ENCODE measurements around the gene RBX1. TPM values are rescaled to one million over a fixed set of nuclear protein-coding genes. Genes with fewer than 3 reads are reported as not detected.

The RBX1 gene
- total and polyA plus RNA-seq, 2 of the 4 experiments (the other 2 are of a cell fraction): 72.4 to 84.5 TPM

- POLR2A ChIA-PET (ENCODE audit: unreplicated experiment): no interaction called here
- TF ChIP-seq RCOR1 (IDR thresholded peaks at IDR 0.05; ENCODE audit: insufficient replicate concordance, low read length): no peak
- no peak for TF ChIP-seq BHLHE40 (IDR thresholded peaks at IDR 0.05; ENCODE audit: low read depth, low read length)
- no peak for TF ChIP-seq CEBPB (IDR thresholded peaks at IDR 0.05; ENCODE audit: low read depth, low read length)
- TF ChIP-seq FOS (IDR thresholded peaks at IDR 0.05; ENCODE audit: low read depth, low read length): no peak
- no peak for TF ChIP-seq MAZ (IDR thresholded peaks at IDR 0.05; ENCODE audit: borderline replicate concordance, low read depth, low read length)
- no peak for TF ChIP-seq SMC3 (IDR thresholded peaks at IDR 0.05; ENCODE audit: low read depth, low read length)
- no peak for TF ChIP-seq ELK1 (IDR thresholded peaks at IDR 0.05; ENCODE audit: borderline replicate concordance, low read depth, low read length)
- no peak for TF ChIP-seq MAFK (IDR thresholded peaks at IDR 0.05; ENCODE audit: low read depth, low read length)
- no peak for TF ChIP-seq RFX5 (IDR thresholded peaks at IDR 0.05; ENCODE audit: low read depth, low read length)
- no peak for TF ChIP-seq RAD21 (IDR thresholded peaks at IDR 0.05; ENCODE audit: low read length)
- TF ChIP-seq MXI1 (IDR thresholded peaks at IDR 0.05; ENCODE audit: borderline replicate concordance, low read depth, low read length): no peak
- no peak for TF ChIP-seq CHD1 (IDR thresholded peaks at IDR 0.05; ENCODE audit: low read depth, low read length)
- no peak for TF ChIP-seq NFE2L2 (IDR thresholded peaks at IDR 0.05; ENCODE audit: low read depth, low read length)
- TF ChIP-seq, protein P1, sequence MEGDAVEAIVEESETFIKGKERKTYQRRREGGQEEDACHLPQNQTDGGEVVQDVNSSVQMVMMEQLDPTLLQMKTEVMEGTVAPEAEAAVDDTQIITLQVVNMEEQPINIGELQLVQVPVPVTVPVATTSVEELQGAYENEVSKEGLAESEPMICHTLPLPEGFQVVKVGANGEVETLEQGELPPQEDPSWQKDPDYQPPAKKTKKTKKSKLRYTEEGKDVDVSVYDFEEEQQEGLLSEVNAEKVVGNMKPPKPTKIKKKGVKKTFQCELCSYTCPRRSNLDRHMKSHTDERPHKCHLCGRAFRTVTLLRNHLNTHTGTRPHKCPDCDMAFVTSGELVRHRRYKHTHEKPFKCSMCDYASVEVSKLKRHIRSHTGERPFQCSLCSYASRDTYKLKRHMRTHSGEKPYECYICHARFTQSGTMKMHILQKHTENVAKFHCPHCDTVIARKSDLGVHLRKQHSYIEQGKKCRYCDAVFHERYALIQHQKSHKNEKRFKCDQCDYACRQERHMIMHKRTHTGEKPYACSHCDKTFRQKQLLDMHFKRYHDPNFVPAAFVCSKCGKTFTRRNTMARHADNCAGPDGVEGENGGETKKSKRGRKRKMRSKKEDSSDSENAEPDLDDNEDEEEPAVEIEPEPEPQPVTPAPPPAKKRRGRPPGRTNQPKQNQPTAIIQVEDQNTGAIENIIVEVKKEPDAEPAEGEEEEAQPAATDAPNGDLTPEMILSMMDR (conservative IDR thresholded peaks at IDR 0.05; ENCODE audit: low read depth, low read length): no peak
- TF ChIP-seq POLR2A (IDR thresholded peaks at IDR 0.05; ENCODE audit: low read depth, low read length): no peak
- no peak for TF ChIP-seq USF2 (IDR thresholded peaks at IDR 0.05; ENCODE audit: low read depth, low read length)
- in situ Hi-C loops (cut with MboI; ENCODE audit: low sequenced_read_pairs): no loop called here
These were observed 28.7 kb downstream of the RBX1 start for GRCh38 chr22:40979871-40980270.

More at GRCh38 chr22:40979871-40980270, 28.7 kb downstream of the RBX1 start:
- no peak overlapping the region for H2BK15ac ChIP-seq (ENCODE audit: low read depth, low read length)
- H3K27ac ChIP-seq (ENCODE audit: insufficient read depth, low read length): no peak overlapping the region
- H4K8ac ChIP-seq (ENCODE audit: low read depth in 2 of 2, low read length in 2 of 2): no peak overlapping the region
- H3K36me3 ChIP-seq (ENCODE audit: control insufficient read depth, insufficient read depth, low read length): no peaks in the 10 kb centered on the region
- DNase-seq: no peak
- no peak for ATAC-seq (ENCODE audit: low read depth)
- no peaks in the 10 kb centered on the region for H3K4me1 ChIP-seq (ENCODE audit: control insufficient read depth, insufficient read depth, low read length)
- H2BK120ac ChIP-seq (ENCODE audit: low read depth, low read length): no peak overlapping the region
- dilution Hi-C loops (cut with HindIII; ENCODE audit: low sequenced_read_pairs, unreplicated experiment): no loop called here
- no peaks in the 10 kb centered on the region for H3K79me1 ChIP-seq (ENCODE audit: low read depth in 1 of 2, low read length in 2 of 2)
- no peaks in the 10 kb centered on the region for H4K20me1 ChIP-seq (ENCODE audit: insufficient read depth, low read length)
- no peaks in the 10 kb centered on the region for H3K9me3 ChIP-seq (ENCODE audit: control insufficient read depth, insufficient read depth, low read length)
- CTCF ChIA-PET: no interaction called here
- H2AK9ac ChIP-seq (replicated peaks; ENCODE audit: low read depth, low read length, poor library complexity): no peak overlapping the region
- no peaks in the 10 kb centered on the region for H3K9me1 ChIP-seq (ENCODE audit: insufficient read depth, low read length)
- no peak overlapping the region for H3K23ac ChIP-seq (ENCODE audit: low read depth, low read length)
- H2BK20ac ChIP-seq (ENCODE audit: low read depth, low read length): no peak overlapping the region
- no CpG with 5 or more reads among the region's 8 CpGs for WGBS, 2 experiments (ENCODE audit: extremely low coverage in 2 of 2, insufficient read length in 1 of 2)
- H3K4me2 ChIP-seq (ENCODE audit: low read depth, low read length): no peak overlapping the region
- no peak overlapping the region for H4K5ac ChIP-seq (ENCODE audit: low read depth, low read length)
- no peak overlapping the region for H3K18ac ChIP-seq (ENCODE audit: low read depth, low read length)
- no peak overlapping the region for H3K4ac ChIP-seq (ENCODE audit: low read depth, low read length)
- no peaks in the 10 kb centered on the region for H3K27me3 ChIP-seq (ENCODE audit: control insufficient read depth, insufficient read depth, low read length)
- H3K4me3 ChIP-seq (ENCODE audit: insufficient read depth, low read depth, low read length): no peak overlapping the region
- no peak overlapping the region for H3K14ac ChIP-seq (replicated peaks; ENCODE audit: low read depth, low read length)
- H2AK5ac ChIP-seq (ENCODE audit: low read depth, low read length): no peak overlapping the region
- H3K9ac ChIP-seq (ENCODE audit: low read depth, low read length): no peak overlapping the region
- no peak overlapping the region for H2BK5ac ChIP-seq (ENCODE audit: low read depth, low read length, poor library complexity, severe bottlenecking)
- BruUV-seq (replicated peaks): no TSS peak
- intact Hi-C loops (cut with micrococcal nuclease): no loop called here
- no peak overlapping the region for H3K56ac ChIP-seq (ENCODE audit: extremely low read depth, insufficient read depth, low read length)
- H4K91ac ChIP-seq (ENCODE audit: insufficient read depth, low read depth, low read length): no peak overlapping the region
- H2AFZ ChIP-seq (replicated peaks; ENCODE audit: low read length, poor library complexity): no peak overlapping the region

Data from IMR-90 (cell line).